Cerebellar nuclear complex (tissue), 1 donor: ENCODE data around the gene ZNF862.

Experiments used
- DNase-seq, 2 experiments: peaks; one replicate each; lab custom pipeline; 2025; lab: John Stamatoyannopoulos, UW

ZNF862 gene

DNA sequence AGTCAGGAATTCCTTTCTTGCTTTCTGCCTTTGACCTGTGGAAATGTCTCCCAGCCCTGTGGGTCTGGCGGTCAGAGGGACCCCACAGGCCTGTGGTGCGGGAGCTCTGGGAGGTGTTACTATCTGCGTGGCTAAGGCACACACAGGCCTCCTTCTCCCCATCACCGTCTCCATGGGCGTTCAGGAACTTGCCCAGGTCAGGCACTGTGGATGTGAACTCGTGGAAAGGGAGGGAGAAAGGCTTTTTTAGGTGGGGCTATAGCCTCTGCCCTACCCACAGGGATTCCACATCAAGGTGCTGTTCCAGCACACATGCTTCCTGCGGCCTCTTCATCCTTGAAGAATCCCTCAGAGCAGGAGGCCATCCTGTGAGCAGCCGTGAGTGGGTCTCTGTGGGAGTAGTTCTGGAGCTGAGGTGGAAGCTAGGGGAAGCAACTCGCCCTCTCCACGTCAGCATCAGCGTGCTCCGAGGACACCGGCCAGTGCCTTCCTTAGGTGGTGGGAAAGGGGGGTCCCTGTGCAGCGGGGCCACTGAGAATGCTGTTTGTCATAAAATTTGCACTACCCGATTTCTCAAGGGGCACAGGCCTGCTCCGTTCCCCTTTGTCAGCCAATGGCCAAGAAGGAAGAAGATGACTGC lies 28.1 kb downstream of the ZNF862 start:
- DNase-seq: no peak

GRCh38 chr7:149866779-149867447 lies 28.7 kb downstream of the ZNF862 start:
- DNase-seq: no peak

GRCh38 chr7:149867762-149868622 lies 29.8 kb downstream of the ZNF862 start:
- DNase-seq: no peak

- DNase-seq: no peak
Measured at GRCh38 chr7:149868623-149869290, 30.6 kb downstream of the ZNF862 start.

GRCh38 chr7:149869291-149869650 lies 31.1 kb downstream of the ZNF862 start:
- no peak for DNase-seq

DNA sequence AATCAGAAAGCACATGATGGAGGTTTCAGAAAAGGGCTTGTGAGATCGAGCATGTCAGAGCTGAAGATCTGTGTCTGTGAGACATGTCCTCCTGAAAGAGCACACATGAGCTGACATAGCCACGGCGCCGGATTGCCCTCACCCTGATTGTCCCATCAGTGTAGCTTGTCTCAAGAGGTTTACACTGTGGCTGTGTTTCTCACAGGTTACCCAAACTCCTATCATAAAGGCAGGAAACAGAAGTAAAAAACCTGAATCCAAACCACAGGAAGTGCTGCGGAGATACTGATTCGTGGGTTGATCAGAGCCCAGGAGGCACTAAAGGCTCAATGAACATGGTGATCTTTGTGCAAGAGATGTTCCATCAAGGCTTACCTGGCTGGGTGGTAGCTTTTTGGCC lies 31.7 kb downstream of the ZNF862 start:
- DNase-seq: no peak

DNA sequence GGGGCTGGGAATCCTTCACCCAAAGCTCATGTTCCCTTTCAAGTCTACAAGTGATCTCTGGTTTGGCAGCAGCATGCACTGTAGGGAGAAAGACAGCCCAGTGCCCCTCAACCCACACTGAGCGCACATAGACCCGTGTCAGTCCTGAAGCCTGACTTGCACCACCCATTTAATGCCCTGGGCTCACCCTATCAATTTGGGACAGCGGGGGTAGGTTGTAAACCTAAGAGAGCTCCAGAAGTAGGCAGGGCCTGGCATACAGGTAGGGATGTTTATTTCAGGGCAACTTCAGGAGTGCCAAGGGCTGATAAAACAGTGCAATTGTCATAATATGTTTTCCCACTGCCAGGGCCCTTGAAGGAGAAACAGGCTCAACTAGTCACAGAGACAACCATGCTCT lies 32.1 kb downstream of the ZNF862 start:
- DNase-seq: no peak

GRCh38 chr7:149870701-149871483 lies 32.7 kb downstream of the ZNF862 start:
- DNase-seq: no peak

DNA sequence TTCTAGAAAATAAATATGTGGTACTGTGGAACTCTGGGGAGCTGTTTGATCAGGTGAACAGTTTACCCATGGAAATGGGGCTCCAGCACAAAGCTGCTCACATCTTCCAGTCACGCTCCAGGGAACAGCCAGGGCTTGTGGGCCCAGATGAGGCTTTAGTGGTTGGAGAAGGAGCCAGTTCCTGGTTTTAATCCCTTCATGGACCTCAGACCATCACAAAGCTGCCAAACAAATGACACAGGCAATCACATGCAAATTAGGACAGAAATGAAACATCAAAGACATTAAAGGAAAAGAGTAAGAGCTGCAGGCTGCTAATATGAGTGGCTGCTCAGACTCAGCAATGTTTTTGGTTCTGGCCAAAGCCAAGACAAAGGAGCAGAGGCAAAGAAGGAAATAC lies 33.4 kb downstream of the ZNF862 start:
- DNase-seq: no peak

- DNase-seq: peak in 1 of 2 experiments; percentile 40
Measured at GRCh38 chr7:149872419-149873073, 34.4 kb downstream of the ZNF862 start.

DNA sequence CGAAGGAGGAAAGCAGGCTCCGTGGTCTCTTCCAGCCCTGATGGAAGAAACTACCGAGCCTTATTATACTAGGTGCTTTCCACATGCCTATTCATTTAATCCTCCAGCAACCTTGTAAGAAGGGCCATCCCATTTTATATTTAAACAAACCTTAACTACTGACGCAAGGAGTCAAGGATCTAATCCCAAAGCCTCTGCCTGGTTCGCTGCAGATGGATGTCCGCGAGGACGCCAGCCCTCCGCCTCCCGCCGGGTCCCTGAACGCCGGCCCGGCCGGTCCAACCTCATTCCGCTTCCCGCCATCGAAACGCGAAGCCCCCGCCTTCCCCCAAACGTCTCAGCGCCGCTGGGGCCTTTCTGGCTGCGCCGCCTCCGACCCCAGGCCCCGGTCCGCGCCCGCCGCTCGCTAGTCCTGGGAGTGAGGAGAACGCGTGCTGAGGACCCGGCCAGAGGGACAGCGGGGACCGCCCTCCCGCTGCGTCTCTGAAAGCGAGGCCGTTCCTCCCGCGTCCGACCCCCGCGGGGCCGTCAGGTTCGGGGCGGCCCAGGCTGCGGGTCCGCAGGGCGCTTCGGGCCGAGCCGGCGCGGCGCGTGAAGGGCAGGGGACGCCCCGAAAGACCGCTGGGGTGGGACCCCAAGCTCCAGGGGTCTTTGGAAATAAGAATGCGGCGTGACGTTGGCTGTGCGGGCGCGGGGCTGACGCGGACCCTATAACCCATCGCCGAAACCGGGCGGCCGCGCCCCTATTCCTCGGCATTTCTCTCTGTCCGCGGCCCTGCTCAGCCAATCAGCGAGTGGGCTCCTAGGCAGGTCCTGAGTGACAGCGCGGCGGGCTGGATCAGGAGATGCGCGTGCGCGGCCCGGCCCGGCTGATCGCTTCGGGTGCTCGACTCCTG lies 35.1 kb downstream of the ZNF862 start, which contains the start of gene ATP6V0E2:
TSS of gene ATP6V0E2 (plus strand) at position 896 of the 896 bp plus-strand sequence. CDS start 97 bp downstream, outside the sequence.
- DNase-seq: peak; percentile 50 to 87

DNA sequence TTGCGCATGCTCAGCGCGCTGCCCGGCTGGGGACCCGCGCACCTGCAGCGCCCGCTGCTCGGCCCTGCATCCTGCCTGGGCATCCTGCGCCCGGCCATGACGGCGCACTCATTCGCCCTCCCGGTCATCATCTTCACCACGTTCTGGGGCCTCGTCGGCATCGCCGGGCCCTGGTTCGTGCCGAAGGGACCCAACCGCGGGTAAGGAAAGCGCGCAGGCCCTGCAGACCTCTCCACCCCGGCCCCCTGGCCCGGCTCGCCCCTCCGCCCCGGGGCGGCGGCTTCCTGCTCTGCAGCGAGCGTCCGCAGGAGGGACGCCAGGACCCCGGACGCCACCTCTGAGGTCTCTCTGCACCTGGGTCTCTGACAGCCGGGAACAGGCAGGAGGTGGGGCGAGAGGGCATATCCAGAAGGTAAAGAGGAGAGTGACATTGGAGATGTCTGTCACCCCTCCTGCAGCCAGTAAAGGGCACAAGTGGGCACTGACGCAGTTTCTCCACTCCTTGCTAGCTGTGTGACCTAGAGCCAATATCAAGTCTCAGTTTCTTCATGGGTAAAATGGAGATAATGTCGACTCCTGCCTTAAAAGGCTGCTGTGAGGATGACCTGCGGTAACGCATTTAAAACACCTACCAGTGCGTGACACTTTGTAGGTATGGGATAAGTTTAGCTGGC lies 35.9 kb downstream of the ZNF862 start:
- DNase-seq: peak in 1 of 2 experiments; percentile 40

GRCh38 chr7:149874644-149875028 lies 36.5 kb downstream of the ZNF862 start:
- peak in 1 of 2 experiments; percentile 40 for DNase-seq

GRCh38 chr7:149875396-149875795 lies 37.2 kb downstream of the ZNF862 start:
- no peak for DNase-seq

DNA sequence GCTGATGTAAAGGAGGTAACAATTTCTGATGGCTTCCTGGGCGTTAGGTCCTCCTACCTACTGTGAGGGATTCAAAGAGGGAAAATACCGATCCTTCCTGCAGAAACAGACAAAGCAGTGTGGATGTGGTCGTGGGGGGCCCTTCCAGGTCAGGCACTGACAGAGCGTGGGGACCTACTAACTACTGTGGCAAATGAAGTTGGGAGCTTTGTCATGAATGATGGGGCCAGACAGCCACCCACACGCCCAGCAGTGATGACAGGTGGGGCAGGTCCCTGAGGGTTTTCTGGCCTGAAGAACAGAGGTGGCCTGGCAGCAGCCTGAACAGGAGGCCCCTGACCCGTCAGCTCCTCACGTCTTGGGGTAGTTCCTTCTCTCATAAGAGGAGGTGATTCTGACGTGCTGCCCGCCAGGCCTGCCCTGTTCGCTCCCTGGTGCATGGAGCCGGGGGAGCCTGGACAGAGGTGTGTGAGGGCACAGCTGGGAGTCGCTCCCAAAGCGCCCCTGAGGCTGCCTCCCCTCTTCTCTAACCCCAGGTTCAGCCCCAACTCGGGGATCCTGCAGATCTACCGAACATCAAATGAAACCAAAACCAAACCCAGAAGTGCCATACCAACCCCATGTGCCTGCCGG lies 39.8 kb downstream of the ZNF862 start:
- no peak for DNase-seq

GRCh38 chr7:149878523-149878921 lies 40.3 kb downstream of the ZNF862 start:
- no peak for DNase-seq

GRCh38 chr7:149879271-149879743 lies 41.1 kb downstream of the ZNF862 start:
- no peak for DNase-seq

GRCh38 chr7:149879766-149880637 lies 41.8 kb downstream of the ZNF862 start:
- DNase-seq: peak; percentile 65 to 76
